ENCODE measurements around the gene TEP1.

DNA sequence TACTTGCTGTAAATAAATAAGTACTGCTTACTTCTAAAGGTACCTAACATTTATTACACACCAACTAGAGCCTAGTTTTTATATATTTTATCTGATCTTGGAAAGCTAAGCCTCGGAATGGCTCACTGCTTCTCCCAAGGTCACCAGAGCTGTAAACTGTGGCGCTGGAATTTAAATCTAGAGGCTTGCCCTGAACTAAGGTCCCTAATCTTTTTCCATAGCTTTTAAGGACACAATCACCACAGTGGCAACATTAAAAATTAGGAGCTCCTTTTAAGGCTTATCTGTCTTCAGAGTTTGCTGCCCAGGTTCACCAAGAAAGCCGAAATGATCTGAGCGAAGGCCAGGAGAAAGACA is 80.9 kb downstream of the TEP1 start:
- TF ChIP-seq CTCF (conservative IDR thresholded peaks at IDR 0.05; ENCODE audit: low read depth in 2 of 2) (no peak), POLR2AphosphoS5 (IDR thresholded peaks at IDR 0.05; ENCODE audit: low read depth) (no peak), EZH2phosphoT487 (IDR thresholded peaks at IDR 0.05; ENCODE audit: unreplicated experiment) (no peak), EZH2 (IDR thresholded peaks at IDR 0.05; ENCODE audit: low read depth, unreplicated experiment) (no peak), REST (IDR thresholded peaks at IDR 0.05; ENCODE audit: unreplicated experiment) (no peak), CREB1 (CRISPR knock-in tag; IDR thresholded peaks at IDR 0.05; ENCODE audit: low read depth) (no peak), JUNB (IDR thresholded peaks at IDR 0.05; ENCODE audit: unreplicated experiment) (no peak), ETS1 (IDR thresholded peaks at IDR 0.05) (no peak), STAT1 (IDR thresholded peaks at IDR 0.05; ENCODE audit: unreplicated experiment) (no peak), ZNF114 (CRISPR knock-in tag; IDR thresholded peaks at IDR 0.05) (no peak), NANOG (IDR thresholded peaks at IDR 0.05; ENCODE audit: borderline replicate concordance) (no peak), ZNF331 (CRISPR knock-in tag; IDR thresholded peaks at IDR 0.05; ENCODE audit: low read depth) (no peak)
- TF ChIP-seq, protein P1, sequence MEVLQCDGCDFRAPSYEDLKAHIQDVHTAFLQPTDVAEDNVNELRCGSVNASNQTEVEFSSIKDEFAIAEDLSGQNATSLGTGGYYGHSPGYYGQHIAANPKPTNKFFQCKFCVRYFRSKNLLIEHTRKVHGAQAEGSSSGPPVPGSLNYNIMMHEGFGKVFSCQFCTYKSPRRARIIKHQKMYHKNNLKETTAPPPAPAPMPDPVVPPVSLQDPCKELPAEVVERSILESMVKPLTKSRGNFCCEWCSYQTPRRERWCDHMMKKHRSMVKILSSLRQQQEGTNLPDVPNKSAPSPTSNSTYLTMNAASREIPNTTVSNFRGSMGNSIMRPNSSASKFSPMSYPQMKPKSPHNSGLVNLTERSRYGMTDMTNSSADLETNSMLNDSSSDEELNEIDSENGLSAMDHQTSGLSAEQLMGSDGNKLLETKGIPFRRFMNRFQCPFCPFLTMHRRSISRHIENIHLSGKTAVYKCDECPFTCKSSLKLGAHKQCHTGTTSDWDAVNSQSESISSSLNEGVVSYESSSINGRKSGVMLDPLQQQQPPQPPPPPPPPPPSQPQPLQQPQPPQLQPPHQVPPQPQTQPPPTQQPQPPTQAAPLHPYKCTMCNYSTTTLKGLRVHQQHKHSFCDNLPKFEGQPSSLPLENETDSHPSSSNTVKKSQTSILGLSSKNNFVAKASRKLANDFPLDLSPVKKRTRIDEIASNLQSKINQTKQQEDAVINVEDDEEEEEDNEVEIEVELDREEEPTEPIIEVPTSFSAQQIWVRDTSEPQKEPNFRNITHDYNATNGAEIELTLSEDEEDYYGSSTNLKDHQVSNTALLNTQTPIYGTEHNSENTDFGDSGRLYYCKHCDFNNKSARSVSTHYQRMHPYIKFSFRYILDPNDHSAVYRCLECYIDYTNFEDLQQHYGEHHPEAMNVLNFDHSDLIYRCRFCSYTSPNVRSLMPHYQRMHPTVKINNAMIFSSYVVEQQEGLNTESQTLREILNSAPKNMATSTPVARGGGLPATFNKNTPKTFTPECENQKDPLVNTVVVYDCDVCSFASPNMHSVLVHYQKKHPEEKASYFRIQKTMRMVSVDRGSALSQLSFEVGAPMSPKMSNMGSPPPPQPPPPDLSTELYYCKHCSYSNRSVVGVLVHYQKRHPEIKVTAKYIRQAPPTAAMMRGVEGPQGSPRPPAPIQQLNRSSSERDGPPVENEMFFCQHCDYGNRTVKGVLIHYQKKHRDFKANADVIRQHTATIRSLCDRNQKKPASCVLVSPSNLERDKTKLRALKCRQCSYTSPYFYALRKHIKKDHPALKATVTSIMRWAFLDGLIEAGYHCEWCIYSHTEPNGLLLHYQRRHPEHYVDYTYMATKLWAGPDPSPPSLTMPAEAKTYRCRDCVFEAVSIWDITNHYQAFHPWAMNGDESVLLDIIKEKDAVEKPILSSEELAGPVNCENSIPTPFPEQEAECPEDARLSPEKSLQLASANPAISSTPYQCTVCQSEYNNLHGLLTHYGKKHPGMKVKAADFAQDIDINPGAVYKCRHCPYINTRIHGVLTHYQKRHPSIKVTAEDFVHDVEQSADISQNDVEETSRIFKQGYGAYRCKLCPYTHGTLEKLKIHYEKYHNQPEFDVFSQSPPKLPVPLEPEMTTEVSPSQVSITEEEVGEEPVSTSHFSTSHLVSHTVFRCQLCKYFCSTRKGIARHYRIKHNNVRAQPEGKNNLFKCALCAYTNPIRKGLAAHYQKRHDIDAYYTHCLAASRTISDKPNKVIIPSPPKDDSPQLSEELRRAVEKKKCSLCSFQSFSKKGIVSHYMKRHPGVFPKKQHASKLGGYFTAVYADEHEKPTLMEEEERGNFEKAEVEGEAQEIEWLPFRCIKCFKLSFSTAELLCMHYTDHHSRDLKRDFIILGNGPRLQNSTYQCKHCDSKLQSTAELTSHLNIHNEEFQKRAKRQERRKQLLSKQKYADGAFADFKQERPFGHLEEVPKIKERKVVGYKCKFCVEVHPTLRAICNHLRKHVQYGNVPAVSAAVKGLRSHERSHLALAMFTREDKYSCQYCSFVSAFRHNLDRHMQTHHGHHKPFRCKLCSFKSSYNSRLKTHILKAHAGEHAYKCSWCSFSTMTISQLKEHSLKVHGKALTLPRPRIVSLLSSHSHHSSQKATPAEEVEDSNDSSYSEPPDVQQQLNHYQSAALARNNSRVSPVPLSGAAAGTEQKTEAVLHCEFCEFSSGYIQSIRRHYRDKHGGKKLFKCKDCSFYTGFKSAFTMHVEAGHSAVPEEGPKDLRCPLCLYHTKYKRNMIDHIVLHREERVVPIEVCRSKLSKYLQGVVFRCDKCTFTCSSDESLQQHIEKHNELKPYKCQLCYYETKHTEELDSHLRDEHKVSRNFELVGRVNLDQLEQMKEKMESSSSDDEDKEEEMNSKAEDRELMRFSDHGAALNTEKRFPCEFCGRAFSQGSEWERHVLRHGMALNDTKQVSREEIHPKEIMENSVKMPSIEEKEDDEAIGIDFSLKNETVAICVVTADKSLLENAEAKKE (CRISPR knock-in tag; IDR thresholded peaks at IDR 0.05), result no peak
